Peyer's patch (tissue), 4 donors: Measurements from ENCODE around the gene SORBS1. TPM values are rescaled to one million over a fixed set of nuclear protein-coding genes. Genes with fewer than 3 reads are reported as not detected.

Experiments
- DNase-seq, 3 donors: peaks; one replicate each; pipeline ENCODE4 v3.0.0-alpha.2; 2017 to 2019
- H3K27ac ChIP-seq, 4 donors: fragments of 200-600 bp; sonication (generic); one replicate each; pipeline ENCODE4 v1.5.1; 2016 to 2019
- H3K27me3 ChIP-seq, 2 donors: fragments of 200-600 bp; sonication (generic); one replicate each; pipeline ENCODE4 v1.5.1; 2019
- H3K36me3 ChIP-seq, 3 donors: fragments of 200-600 bp; sonication (generic); one replicate each; pipeline ENCODE4 v1.5.1; 2016 to 2019
- H3K4me1 ChIP-seq, 4 donors: fragments of 200-600 bp; sonication (generic); one replicate each; pipeline ENCODE4 v1.5.1; 2016 to 2019
- H3K4me3 ChIP-seq, 4 donors: fragments of 200-600 bp; sonication (generic); 1 replicate in 3 of 4; 2 replicates in 1 of 4; pipeline ENCODE4 v1.5.1; 2016 to 2019; ENCODE audit warnings: mild to moderate bottlenecking in 1 of 4
- H3K9me3 ChIP-seq, 4 donors: fragments of 200-600 bp; sonication (generic); one replicate each; pipeline ENCODE4 v1.5.1; 2016 to 2019; ENCODE audit warnings: mild to moderate bottlenecking in 1 of 4
- CTCF ChIP-seq, 6 experiments: fragments of 450-650 bp in 4 of 6; fragments of 200-600 bp in 2 of 6; sonication (generic) in 1 of 6; IDR thresholded peaks; one replicate each; pipeline ENCODE4 v1.5.1; 2017 to 2019; ENCODE audit warnings: antibody characterized with exemption in 6 of 6, mild to moderate bottlenecking in 3 of 6, moderate library complexity in 1 of 6
- POLR2A ChIP-seq, 2 donors: fragments of 450-650 bp; IDR thresholded peaks; one replicate each; pipeline ENCODE4 v1.5.1; 2017; ENCODE audit warnings: antibody characterized with exemption in 2 of 2, mild to moderate bottlenecking in 2 of 2, moderate library complexity in 2 of 2
- total RNA-seq, 4 donors: library from RNA; depleted of rRNA; stranded (reverse); fragments of >200 nt; gene quantifications; one replicate each; pipeline ENCODE4 v1.1.0, GENCODE V29; 2016

The SORBS1 gene
- total RNA-seq, 4 donors from 2014 or later = 34.3 to 57.1 (median 48.7) TPM

- H3K27ac ChIP-seq = peak overlapping the region in 1 of 4 donors; percentile 24
- H3K27me3 ChIP-seq = no peaks in the 10 kb centered on the region
- peaks cover 0 to 20% (median 2%) of the 10 kb centered on the region in 4 donors for H3K4me1 ChIP-seq
- no peaks in the 10 kb centered on the region for H3K36me3 ChIP-seq
- H3K9me3 ChIP-seq = no peaks in the 10 kb centered on the region
- TF ChIP-seq POLR2A (IDR thresholded peaks at IDR 0.05) (no peak), CTCF (IDR thresholded peaks at IDR 0.05) (no peak)
- no peak overlapping the region for H3K4me3 ChIP-seq
- DNase-seq = no peak
Observed at GRCh38 chr10:95566136-95566535, 5.0 kb upstream of the SORBS1 start.

GRCh38 chr10:95565336-95565735 lies 4.2 kb upstream of the SORBS1 start:
- TF ChIP-seq POLR2A (IDR thresholded peaks at IDR 0.05) = no peak
- no peak for TF ChIP-seq CTCF (IDR thresholded peaks at IDR 0.05)

GRCh38 chr10:95564291-95564690 lies 3.1 kb upstream of the SORBS1 start:
- peaks cover 0 to 24% (median 7%) of the 10 kb centered on the region in 4 donors for H3K4me1 ChIP-seq
- no peak for TF ChIP-seq CTCF (IDR thresholded peaks at IDR 0.05)
- no peak for TF ChIP-seq POLR2A (IDR thresholded peaks at IDR 0.05)
- H3K9me3 ChIP-seq = no peaks in the 10 kb centered on the region
- H3K27me3 ChIP-seq = no peaks in the 10 kb centered on the region
- no peak overlapping the region for H3K27ac ChIP-seq
- no peak overlapping the region for H3K4me3 ChIP-seq
- peak in 1 of 3 donors; percentile 10 for DNase-seq
- no peaks in the 10 kb centered on the region for H3K36me3 ChIP-seq

More at GRCh38 chr10:95565336-95565735, 4.2 kb upstream of the SORBS1 start:
- Histone ChIP-seq H3K9me3 (no peaks in the 10 kb centered on the region), H3K27ac (peak overlapping the region in 1 of 4 donors; percentile 24), H3K4me3 (no peak overlapping the region), H3K27me3 (no peaks in the 10 kb centered on the region), H3K36me3 (no peaks in the 10 kb centered on the region), H3K4me1 (peaks cover 0 to 20% (median 5%) of the 10 kb centered on the region in 4 donors)
- peak in 1 of 3 donors; percentile 24 for DNase-seq

GRCh38 chr10:95562341-95562965 lies 1.3 kb upstream of the SORBS1 start:
- Histone ChIP-seq H3K27me3 (no peaks in the 10 kb centered on the region), H3K36me3 (no peaks in the 10 kb centered on the region), H3K27ac (peak overlapping the region in 2 of 4 donors; percentile 86 to 94), H3K9me3 (no peaks in the 10 kb centered on the region), H3K4me3 (no peak overlapping the region), H3K4me1 (peaks cover 0 to 18% (median 7%) of the 10 kb centered on the region in 4 donors)
- TF ChIP-seq POLR2A (IDR thresholded peaks at IDR 0.05) (no peak), CTCF (IDR thresholded peaks at IDR 0.05) (no peak)
- peak in 1 of 3 donors; percentile 41 for DNase-seq

GRCh38 chr10:95561864-95562177 lies 650 bp upstream of the SORBS1 start:
- no peaks in the 10 kb centered on the region for H3K27me3 ChIP-seq
- no peak for TF ChIP-seq POLR2A (IDR thresholded peaks at IDR 0.05)
- no peak for TF ChIP-seq CTCF (IDR thresholded peaks at IDR 0.05)
- no peaks in the 10 kb centered on the region for H3K36me3 ChIP-seq
- no peaks in the 10 kb centered on the region for H3K9me3 ChIP-seq
- peak overlapping the region; percentile 47 to 87 (median 71) for H3K4me3 ChIP-seq
- DNase-seq = no peak
- H3K4me1 ChIP-seq = peaks cover 0 to 18% (median 7%) of the 10 kb centered on the region in 4 donors
- H3K27ac ChIP-seq = peak overlapping the region in 3 of 4 donors; percentile 59 to 94 (median 86)
